Inflammatory macrophage treated with lipopolysaccharide for 1 hour (primary cell): ENCODE measurements around the gene FUBP3.
A peak's percentile ranks its signal among the peaks of the same experiment; 100 is the strongest.

ENCODE experiments used
- DNase-seq, 2 donors: peaks; one replicate each; pipeline ENCODE4 v3.0.0-alpha.2; 2020 to 2022

FUBP3 gene

GRCh38 chr9:130578865-130579737 is at the start of gene FUBP3:
Gene FUBP3, plus strand, starts transcription at chr9:130579577. Its CDS starts 104 bp downstream, at chr9:130579681.
- peak; percentile 90 to 94 for DNase-seq

DNA sequence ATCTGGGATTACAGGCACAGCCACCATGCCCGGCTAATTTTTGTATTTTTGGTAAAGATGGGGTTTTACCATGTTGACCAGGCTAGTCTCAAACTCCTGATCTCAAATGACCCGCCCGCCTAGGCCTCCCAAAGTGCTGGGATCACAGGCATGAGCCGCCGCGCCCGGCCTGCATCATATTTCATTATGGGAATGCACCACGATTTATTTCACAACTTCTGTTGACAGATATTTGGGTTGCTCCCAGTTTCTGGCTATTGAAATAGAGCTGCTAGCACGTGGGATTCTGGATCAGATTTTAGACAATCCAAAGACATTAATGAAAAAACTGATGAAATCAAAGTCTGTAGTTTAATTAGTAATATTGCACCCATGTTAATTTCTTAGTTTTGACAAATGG is 48.4 kb upstream of the FUBP3 start:
- no peak for DNase-seq

GRCh38 chr9:130531670-130532069 is 47.7 kb upstream of the FUBP3 start:
- DNase-seq = no peak

- no peak for DNase-seq
Measured at GRCh38 chr9:130532426-130533080, 46.8 kb upstream of the FUBP3 start.

- DNase-seq = no peak
Measured at GRCh38 chr9:130535818-130536521, 43.4 kb upstream of the FUBP3 start.

- DNase-seq = no peak
Measured at GRCh38 chr9:130536701-130537107, 42.7 kb upstream of the FUBP3 start.

DNA sequence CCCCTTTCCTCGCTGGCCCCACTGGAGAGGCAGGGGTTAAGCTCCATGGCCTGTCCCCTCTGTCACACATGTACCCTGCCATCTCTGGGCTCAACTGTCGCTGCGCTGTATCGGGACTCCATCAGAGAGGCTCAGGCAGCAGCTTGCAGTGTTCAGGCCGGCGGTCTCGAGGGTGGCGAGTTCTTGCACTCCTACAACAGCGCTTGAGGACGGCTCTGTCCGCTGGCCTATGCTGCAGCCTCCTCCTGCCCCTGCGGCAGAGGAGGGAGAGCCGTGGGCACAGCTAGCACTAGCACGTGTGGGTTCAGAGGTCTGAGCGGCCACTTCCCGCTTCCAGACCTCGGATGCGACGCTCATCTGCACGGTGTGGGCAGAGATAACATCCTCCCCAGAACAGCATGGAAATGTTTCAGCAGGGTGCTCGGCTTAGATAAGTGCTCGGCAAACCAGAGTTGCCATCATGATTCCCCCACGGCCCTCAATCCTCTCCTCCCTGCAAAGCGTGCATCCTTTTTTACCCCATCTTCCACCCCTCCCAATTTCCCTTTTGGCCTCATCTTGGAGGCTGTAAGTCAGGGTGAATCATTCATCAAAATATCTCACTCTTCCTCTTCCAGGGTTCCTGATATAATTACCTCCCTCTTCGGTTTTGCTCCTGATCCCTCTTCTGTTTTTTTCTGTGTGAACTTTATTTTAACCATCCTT is 41.9 kb upstream of the FUBP3 start:
- peak; percentile 7 to 13 for DNase-seq

GRCh38 chr9:130539420-130540223 is 39.8 kb upstream of the FUBP3 start:
- DNase-seq = no peak

DNA sequence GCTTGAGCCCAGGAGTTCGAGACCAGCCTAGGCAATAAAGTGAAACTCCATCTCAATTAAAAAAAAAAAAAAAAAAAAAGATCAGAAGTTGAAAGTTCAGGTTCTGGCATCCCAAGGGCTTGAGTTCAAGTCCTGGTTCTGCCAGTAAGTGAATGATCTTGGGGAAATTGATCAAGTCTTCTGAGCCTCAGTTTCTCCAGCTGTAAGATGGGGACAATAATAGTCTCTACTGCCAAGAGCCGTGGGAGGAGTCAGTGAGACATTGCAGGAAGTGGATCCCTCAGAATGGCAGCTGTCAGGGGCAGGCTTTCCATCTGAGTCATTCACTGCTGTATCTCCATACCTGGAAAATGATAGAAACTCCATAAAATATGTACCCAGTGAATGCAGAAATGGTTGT is 37.8 kb upstream of the FUBP3 start:
- DNase-seq = no peak

DNA sequence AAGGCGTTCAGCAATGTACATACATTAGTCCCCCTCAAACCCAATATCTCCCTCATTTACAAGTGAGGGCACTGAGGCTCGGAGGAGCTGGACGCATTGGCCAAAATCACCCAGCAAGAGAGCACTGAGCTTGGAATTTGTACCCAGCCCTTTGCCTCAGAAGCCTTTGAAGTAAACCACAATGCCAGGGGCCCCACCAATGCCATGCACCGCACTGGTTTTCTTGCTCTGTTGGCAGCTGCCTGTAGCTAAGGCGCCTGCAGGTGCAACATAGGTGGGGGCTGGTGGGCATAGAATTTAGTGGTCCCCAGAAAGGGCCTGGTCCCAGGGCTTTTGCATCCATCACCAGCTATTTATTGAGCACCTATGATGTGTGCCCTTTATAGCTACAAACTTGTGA is 37.3 kb upstream of the FUBP3 start:
- no peak for DNase-seq

DNA sequence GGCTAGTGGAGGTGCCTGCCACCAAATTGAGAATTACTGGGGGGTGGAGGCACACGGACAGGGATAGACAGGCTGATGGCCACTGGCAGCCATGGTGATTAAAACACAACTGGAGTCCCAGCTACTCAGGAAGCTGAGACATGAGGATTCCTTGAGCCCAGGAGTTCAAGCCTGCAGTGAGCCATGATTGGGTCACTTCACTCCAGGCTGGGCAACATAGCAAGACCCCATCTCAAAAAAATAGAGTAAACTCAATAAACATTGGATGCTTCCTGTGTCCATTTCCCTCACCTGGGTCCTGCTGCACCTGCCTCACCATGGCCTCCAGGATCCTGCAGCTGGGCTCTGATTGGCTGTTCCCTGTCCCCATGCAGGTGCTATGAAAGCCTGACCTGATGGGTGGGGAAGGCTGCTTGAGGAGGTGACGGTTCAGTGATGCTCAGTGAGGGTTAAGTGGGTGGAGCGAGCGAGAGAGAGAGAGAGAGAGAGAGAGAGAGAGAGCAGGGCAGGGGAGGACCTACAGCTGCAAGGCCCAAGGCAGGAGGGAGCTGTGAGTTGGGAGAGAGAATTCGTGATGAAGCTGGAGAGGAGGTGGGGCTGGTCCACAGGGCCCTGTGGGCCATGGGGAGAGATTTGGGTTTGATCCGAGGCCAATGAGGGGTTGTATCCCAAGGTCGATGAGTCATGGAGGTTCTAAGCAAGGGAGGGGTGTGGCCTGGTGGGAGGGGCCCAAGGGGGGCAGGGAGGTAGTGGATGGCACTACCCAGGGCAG is 36.7 kb upstream of the FUBP3 start:
- no peak for DNase-seq

DNA sequence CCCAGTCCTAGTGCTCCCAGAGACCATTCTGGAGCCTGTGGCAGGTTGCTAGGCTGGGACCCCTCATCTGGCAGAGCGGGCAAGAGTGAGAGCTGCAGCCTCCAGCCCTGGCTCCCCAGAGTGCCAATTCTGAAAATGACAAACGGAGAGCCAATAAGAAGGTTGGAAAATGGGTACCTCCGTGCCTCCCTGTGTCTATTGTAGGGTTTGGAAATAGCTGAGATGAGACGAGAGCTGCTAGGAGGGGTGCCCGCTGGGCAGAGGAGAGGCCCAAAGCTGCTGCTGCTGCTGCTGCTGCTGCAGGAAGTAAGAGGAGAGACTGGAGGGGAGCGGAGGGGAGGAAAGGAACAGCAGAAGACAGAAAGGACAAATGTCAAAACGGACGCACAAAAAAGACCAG is 36.0 kb upstream of the FUBP3 start:
- DNase-seq = no peak

GRCh38 chr9:130543859-130544258 is 35.5 kb upstream of the FUBP3 start:
- peak in 1 of 2 donors; percentile 14 for DNase-seq

- peak in 1 of 2 donors; percentile 36 for DNase-seq
Measured at GRCh38 chr9:130544364-130544763, 35.0 kb upstream of the FUBP3 start.

GRCh38 chr9:130548103-130548502 is 31.3 kb upstream of the FUBP3 start:
- no peak for DNase-seq

GRCh38 chr9:130549093-130549735 is 30.2 kb upstream of the FUBP3 start:
- DNase-seq = no peak

- no peak for DNase-seq
Measured at GRCh38 chr9:130554606-130555005, 24.8 kb upstream of the FUBP3 start.

GRCh38 chr9:130555061-130555460 is 24.3 kb upstream of the FUBP3 start:
- no peak for DNase-seq

DNA sequence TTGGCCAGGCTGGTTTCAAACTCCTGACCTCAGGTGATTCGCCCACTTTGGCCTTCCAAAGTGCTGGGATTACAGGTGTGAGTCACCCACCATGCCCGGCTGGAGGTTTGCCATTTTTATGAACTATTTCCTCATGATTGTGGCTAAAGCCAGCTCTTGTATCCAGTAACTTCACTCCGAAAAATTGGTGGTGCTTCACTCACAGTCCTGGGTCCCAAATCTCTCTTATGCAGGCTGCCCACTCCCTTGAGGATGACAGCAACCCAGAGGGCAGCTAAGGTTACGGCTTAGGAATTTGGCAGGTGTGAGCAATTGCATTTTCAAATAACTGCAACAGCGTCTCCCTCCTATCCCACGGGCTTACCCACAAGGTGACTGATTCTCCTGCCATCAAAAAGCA is 23.4 kb upstream of the FUBP3 start:
- no peak for DNase-seq

- DNase-seq = no peak
Measured at GRCh38 chr9:130556396-130557076, 22.8 kb upstream of the FUBP3 start.
